K562 (cell line): ENCODE data around the gene VPS50. TPM values are rescaled to one million over a fixed set of nuclear protein-coding genes. Genes with fewer than 3 reads are reported as not detected.

Source experiments
- ATF1 ChIP-seq, 2 experiments: fragments of 450-650 bp in 1 of 2; IDR thresholded peaks; 2 replicates each; pipeline ENCODE4 v1.6.1; 2016; ENCODE audit warnings: missing compliant biosample characterization in 1 of 2, missing genetic modification characterization in 1 of 2
- CCNT2 ChIP-seq: IDR thresholded peaks from 2 replicates; pipeline ENCODE4 v1.6.1; 2011; ENCODE audit warnings: borderline replicate concordance, low read depth, mild to moderate bottlenecking, moderate library complexity, mixed read lengths, low read length; ENCODE audit not compliant: insufficient read length; ENCODE audit errors: extremely low read depth
- CREB5 ChIP-seq: fragments of 250-450 bp; sonication (Bioruptor Pico); IDR thresholded peaks from 2 replicates; pipeline ENCODE4 v1.5.0; 2020; ENCODE audit warnings: mild to moderate bottlenecking
- DPF2 ChIP-seq: fragments of 450-650 bp; IDR thresholded peaks from 2 replicates; pipeline ENCODE4 v1.6.1; 2016
- HDAC6 ChIP-seq: IDR thresholded peaks from 2 replicates; pipeline ENCODE4 v1.6.1; 2012; ENCODE audit warnings: low read depth, mild to moderate bottlenecking, control low read depth, inconsistent platforms, low read length, moderate library complexity
- LCOR ChIP-seq: sonication (generic); formaldehyde crosslinking; IDR thresholded peaks from 2 replicates; pipeline ENCODE4 v1.8.0; 2022; ENCODE audit warnings: mild to moderate bottlenecking, missing genetic modification reagents
- MAX ChIP-seq: sonication (generic); formaldehyde crosslinking; IDR thresholded peaks from 2 replicates; pipeline ENCODE4 v1.9.0; 2022; ENCODE audit warnings: mild to moderate bottlenecking, missing genetic modification reagents
- MED1 ChIP-seq: sonication (generic); formaldehyde crosslinking; IDR thresholded peaks from 2 replicates; pipeline ENCODE4 v1.8.1; 2023; ENCODE audit warnings: missing genetic modification reagents, borderline replicate concordance
- MXI1 ChIP-seq: IDR thresholded peaks from 2 replicates; pipeline ENCODE4 v1.6.1; 2011; ENCODE audit warnings: low read depth, mild to moderate bottlenecking, improper control_type of control experiment, low read length
- NCOA4 ChIP-seq: fragments of 450-650 bp; IDR thresholded peaks from 2 replicates; pipeline ENCODE4 v1.6.1; 2018; ENCODE audit warnings: mild to moderate bottlenecking; ENCODE audit not compliant: partially characterized antibody
- RBM34 ChIP-seq: fragments of 200-400 bp; formaldehyde crosslinking; IDR thresholded peaks from 2 replicates; pipeline ENCODE4 v1.6.1; 2018; ENCODE audit warnings: low read length, borderline replicate concordance; ENCODE audit not compliant: insufficient read depth
- RFX5 ChIP-seq: IDR thresholded peaks from 2 replicates; pipeline ENCODE4 v1.6.1; 2011; ENCODE audit warnings: low read depth, mild to moderate bottlenecking, improper control_type of control experiment, low read length
- SMARCE1 ChIP-seq: fragments of 450-650 bp; IDR thresholded peaks from 2 replicates; pipeline ENCODE4 v1.7.1; 2016; ENCODE audit warnings: mild to moderate bottlenecking
- SREBF2 ChIP-seq: sonication (generic); formaldehyde crosslinking; IDR thresholded peaks from 2 replicates; pipeline ENCODE4 v1.4.0; 2020; ENCODE audit warnings: mild to moderate bottlenecking, missing genetic modification reagents
- SRSF3 ChIP-seq: fragments of 200-400 bp; formaldehyde crosslinking; IDR thresholded peaks from 2 replicates; pipeline ENCODE4 v1.6.1; 2016; ENCODE audit warnings: mild to moderate bottlenecking, low read length, moderate library complexity; ENCODE audit not compliant: insufficient read depth
- TAF1 ChIP-seq: IDR thresholded peaks from 2 replicates; pipeline ENCODE4 v1.6.1; 2011; ENCODE audit warnings: mild to moderate bottlenecking, low read length, moderate library complexity; ENCODE audit not compliant: insufficient read depth, control insufficient read depth, severe bottlenecking; ENCODE audit errors: extremely low read depth
- TCF15 ChIP-seq: fragments of 250-450 bp; sonication (Bioruptor Pico); IDR thresholded peaks from 2 replicates; pipeline ENCODE4 v1.8.0; 2022; ENCODE audit warnings: moderate library complexity, mild to moderate bottlenecking, inconsistent platforms
- TFAM ChIP-seq: fragments of 250-450 bp; sonication (Bioruptor Pico); conservative IDR thresholded peaks from 2 replicates; pipeline ENCODE4 v1.5.0; 2021; ENCODE audit warnings: mild to moderate bottlenecking, moderate library complexity
- TRIM28 ChIP-seq: fragments of 450-650 bp; IDR thresholded peaks from 2 replicates; pipeline ENCODE4 v1.6.1; 2017
- ZBED1 ChIP-seq: IDR thresholded peaks from 2 replicates; pipeline ENCODE4 v1.6.1; 2014
- ZBTB5 ChIP-seq: fragments of 450-650 bp; IDR thresholded peaks from 2 replicates; pipeline ENCODE4 v1.6.1; 2017; ENCODE audit warnings: antibody characterized with exemption
- ZEB2 ChIP-seq: fragments of 450-650 bp; IDR thresholded peaks from 2 replicates; pipeline ENCODE4 v1.6.1; 2016
- ZFX ChIP-seq: sonication (generic); formaldehyde crosslinking; IDR thresholded peaks from 2 replicates; pipeline ENCODE4 v1.8.0; 2022; ENCODE audit warnings: mild to moderate bottlenecking, missing genetic modification reagents, moderate library complexity
- ZNF280B ChIP-seq: fragments of 250-450 bp; sonication (Bioruptor Pico); IDR thresholded peaks from 2 replicates; pipeline ENCODE4 v1.5.1; 2021; ENCODE audit warnings: mild to moderate bottlenecking
- polyA plus RNA-seq, 8 experiments: library from polyadenylated mRNA; depleted of rRNA in 4 of 8; stranded (reverse) in 5 of 8; unstranded in 3 of 8; fragments of >200 nt; fragmentation: Nextera tagmentation in 2 of 8; fragmentation: Illumina TruSeq in 1 of 8; extraction: Ambion mirVana in 2 of 8; extraction: Trizol in 1 of 8; gene quantifications; 2 replicates each; pipeline versions ENCODE4 v1.2.1 to v1.2.3, GENCODE V29; 2011 to 2014; ENCODE audit warnings: inconsistent platforms in 1 of 8, missing spikeins in 1 of 8
- total RNA-seq, 7 experiments: library from RNA; depleted of rRNA in 6 of 7; stranded (reverse); fragments of >200 nt in 6 of 7; fragmentation: Illumina TruSeq in 2 of 7; extraction: Trizol in 2 of 7; gene quantifications; 2 replicates each; pipeline versions ENCODE4 v1.2.1 to v1.2.3, GENCODE V29; 2011 to 2021; ENCODE audit warnings: low replicate concordance in 1 of 7

VPS50 gene
- total and polyA plus RNA-seq, 9 of the 15 experiments (the other 6 are each of a cell fraction or from before 2014, with no cell fraction given): 10.5 to 29.4 (median 15.8) TPM

GRCh38 chr7:93262535-93262934 lies 30.4 kb downstream of the VPS50 start (continued):
- TF ChIP-seq CREB5 (CRISPR knock-in tag) (no peak), MED1 (CRISPR knock-in tag) (no peak), TCF15 (CRISPR knock-in tag) (no peak), ZBED1 (no peak), MAX (no peak), ZBTB5 (no peak), DPF2 (peak; percentile 93), NCOA4 (no peak), TRIM28 (no peak), TAF1 (no peak), CCNT2 (peak; percentile 50), RBM34 (no peak), SMARCE1 (peak; percentile 87), RFX5 (no peak), ATF1 (CRISPR knock-in tag; IDR thresholded peaks at IDR 0.05) (no peak), ATF1 (tag; IDR thresholded peaks at IDR 0.05) (no peak), SREBF2 (CRISPR knock-in tag) (no peak), SRSF3 (no peak), LCOR (CRISPR knock-in tag) (peak; percentile 65; the same call in 1 of the 2 replicates), ZNF280B (CRISPR knock-in tag) (no peak), ZFX (no peak), ZEB2 (no peak), HDAC6 (no peak), TFAM (CRISPR knock-in tag) (no peak), MXI1 (no peak)
